CD14-positive monocyte (primary cell): ENCODE data around the gene ARHGEF35. TPM values are rescaled to one million over a fixed set of nuclear protein-coding genes. Genes with fewer than 3 reads are reported as not detected.
"Not testable (repeated sequence)": the region's sequence is repeated elsewhere in the genome, so short reads cannot be mapped to it uniquely, and the experiment has no call there.

Source experiments
- DNase-seq, 3 donors: peaks; one replicate each; pipeline ENCODE4 v3.0.0-alpha.2; 2011 to 2022
- H2AFZ ChIP-seq: 2 replicates; pipeline ENCODE4 v1.6.0; 2012; ENCODE audit warnings: mild to moderate bottlenecking, low read depth, low read length, inconsistent platforms; ENCODE audit not compliant: insufficient read depth, poor library complexity, severe bottlenecking
- H3K27ac ChIP-seq, 2 donors: 1 replicate in 1 of 2; 2 replicates in 1 of 2; pipeline ENCODE4 v1.5.1; 2012 to 2013; ENCODE audit warnings: low read length in 2 of 2, control low read depth in 1 of 2, inconsistent platforms in 1 of 2, low read depth in 1 of 2, mild to moderate bottlenecking in 1 of 2
- H3K27me3 ChIP-seq, 2 donors: one replicate each; pipeline versions ENCODE4 v1.6.0 to v1.6.1; 2011 to 2013; ENCODE audit warnings: low read length in 2 of 2; ENCODE audit not compliant: control insufficient read depth in 2 of 2, insufficient read depth in 2 of 2
- H3K36me3 ChIP-seq, 2 donors: replicated peaks in 1 of 2; 1 replicate in 1 of 2; 2 replicates in 1 of 2; pipeline versions ENCODE4 v1.5.1 to v1.6.1; 2012 to 2013; ENCODE audit warnings: low read length in 2 of 2, control low read depth in 1 of 2, inconsistent platforms in 1 of 2, mild to moderate bottlenecking in 1 of 2; ENCODE audit not compliant: insufficient read depth in 2 of 2, control insufficient read depth in 1 of 2
- H3K4me1 ChIP-seq, 2 donors: 1 replicate in 1 of 2; 2 replicates in 1 of 2; pipeline versions ENCODE4 v1.5.1 to v1.6.1; 2012 to 2013; ENCODE audit warnings: low read length in 2 of 2, control low read depth in 1 of 2, inconsistent platforms in 1 of 2, mild to moderate bottlenecking in 1 of 2, moderate library complexity in 1 of 2; ENCODE audit not compliant: insufficient read depth in 2 of 2, control insufficient read depth in 1 of 2
- H3K4me2 ChIP-seq: replicated peaks from 2 replicates; pipeline ENCODE3; 2012; ENCODE audit warnings: low read length, moderate library complexity, mild to moderate bottlenecking; ENCODE audit not compliant: poor library complexity, severe bottlenecking; ENCODE audit errors: extremely low read depth
- H3K4me3 ChIP-seq, 3 experiments: fragments of 200-600 bp in 1 of 3; sonication (generic) in 1 of 3; replicated peaks in 1 of 3; 1 replicate in 2 of 3; 2 replicates in 1 of 3; pipeline ENCODE4 v1.5.1; 2011 to 2013; ENCODE audit warnings: low read length in 3 of 3, mild to moderate bottlenecking in 3 of 3, control low read depth in 2 of 3, low read depth in 2 of 3, inconsistent platforms in 1 of 3, moderate library complexity in 1 of 3
- H3K79me2 ChIP-seq: 2 replicates; pipeline ENCODE4 v1.6.0; 2012; ENCODE audit warnings: mild to moderate bottlenecking, control low read depth, inconsistent platforms, low read length, moderate library complexity; ENCODE audit not compliant: insufficient read depth
- H3K9ac ChIP-seq: 2 replicates; pipeline ENCODE4 v1.6.0; 2017; ENCODE audit warnings: low read length, mild to moderate bottlenecking; ENCODE audit not compliant: insufficient read depth, poor library complexity, severe bottlenecking
- H3K9me3 ChIP-seq, 2 donors: replicated peaks in 1 of 2; 1 replicate in 1 of 2; 2 replicates in 1 of 2; pipeline versions ENCODE4 v1.5.1 to v1.6.1; 2012 to 2013; ENCODE audit warnings: low read length in 2 of 2, control low read depth in 1 of 2; ENCODE audit not compliant: control insufficient read depth in 1 of 2, insufficient read depth in 1 of 2
- H4K20me1 ChIP-seq: 2 replicates; pipeline ENCODE4 v1.6.0; 2012; ENCODE audit warnings: mild to moderate bottlenecking, low read length, control low read depth, moderate library complexity; ENCODE audit not compliant: insufficient read depth
- H3K27ac Mint-ChIP-seq, 7 donors: one replicate each; pipeline ENCODE4 v1.8.0; 2020; ENCODE audit warnings: mild to moderate bottlenecking in 7 of 7, mixed read lengths in 7 of 7, moderate library complexity in 6 of 7, inconsistent platforms in 2 of 7
- H3K27me3 Mint-ChIP-seq, 3 donors: one replicate each; pipeline ENCODE4 v1.8.0; 2021 to 2022; ENCODE audit warnings: low read depth in 3 of 3, mild to moderate bottlenecking in 3 of 3, mixed read lengths in 3 of 3, moderate library complexity in 3 of 3, inconsistent platforms in 1 of 3
- H3K36me3 Mint-ChIP-seq, 2 donors: one replicate each; pipeline ENCODE4 v1.8.0; 2020; ENCODE audit warnings: mixed read lengths in 2 of 2, inconsistent platforms in 1 of 2, mild to moderate bottlenecking in 1 of 2
- H3K4me1 Mint-ChIP-seq: one replicate; pipeline ENCODE4 v1.8.0; 2020; ENCODE audit warnings: mild to moderate bottlenecking, mixed read lengths
- H3K4me3 Mint-ChIP-seq, 2 donors: one replicate each; pipeline ENCODE4 v1.8.0; 2020; ENCODE audit warnings: mild to moderate bottlenecking in 2 of 2, mixed read lengths in 2 of 2, moderate library complexity in 1 of 2
- H3K9me3 Mint-ChIP-seq, 7 donors: one replicate each; pipeline ENCODE4 v1.8.0; 2020 to 2022; ENCODE audit warnings: mixed read lengths in 7 of 7, mild to moderate bottlenecking in 6 of 7, moderate library complexity in 6 of 7, inconsistent platforms in 2 of 7
- WGBS: methylation state at CpG from one replicate; pipeline ENCODE4 v1.1.5; 2013; ENCODE audit warnings: missing lambda C conversion rate; ENCODE audit not compliant: insufficient coverage; 5-methylcytosine and 5-hydroxymethylcytosine counted together
- intact Hi-C, 2 donors: fragments of 100-400 bp; cut with micrococcal nuclease; formaldehyde crosslinking; loops; one replicate each; pipeline versions ENCODE4 v1.15.0 to v1.15.1; 2023
- polyA plus RNA-seq, 3 donors: library from polyadenylated mRNA; depleted of rRNA in 1 of 3; unstranded in 2 of 3; stranded (reverse) in 1 of 3; fragments of 300-500 nt in 2 of 3; fragments of >200 nt in 1 of 3; fragmentation: Illumina TruSeq in 2 of 3; gene quantifications; 1 replicate in 2 of 3; 2 replicates in 1 of 3; pipeline ENCODE4 v1.2.3, GENCODE V29; 2012 to 2021

ARHGEF35 gene
- polyA plus RNA-seq, 3 donors = 0.05 to 0.64 (median 0.10) TPM

- H3K4me1 ChIP-seq, H3K4me1 Mint-ChIP-seq, H3K4me2 ChIP-seq, H3K27ac Mint-ChIP-seq, H3K36me3 Mint-ChIP-seq, H3K4me3 Mint-ChIP-seq, H3K9me3 ChIP-seq, DNase-seq, H3K36me3 ChIP-seq, H3K27me3 ChIP-seq, H3K9ac ChIP-seq, H2AFZ ChIP-seq, H4K20me1 ChIP-seq, H3K79me2 ChIP-seq, H3K9me3 Mint-ChIP-seq, H3K27me3 Mint-ChIP-seq, H3K27ac ChIP-seq, intact Hi-C loops, H3K4me3 ChIP-seq: not testable (repeated sequence)
- no CpG with 5 or more reads among the region's 3 CpGs for WGBS
Measured at GRCh38 chr7:144203086-144203485, 7.5 kb upstream of the ARHGEF35 start.

DNA sequence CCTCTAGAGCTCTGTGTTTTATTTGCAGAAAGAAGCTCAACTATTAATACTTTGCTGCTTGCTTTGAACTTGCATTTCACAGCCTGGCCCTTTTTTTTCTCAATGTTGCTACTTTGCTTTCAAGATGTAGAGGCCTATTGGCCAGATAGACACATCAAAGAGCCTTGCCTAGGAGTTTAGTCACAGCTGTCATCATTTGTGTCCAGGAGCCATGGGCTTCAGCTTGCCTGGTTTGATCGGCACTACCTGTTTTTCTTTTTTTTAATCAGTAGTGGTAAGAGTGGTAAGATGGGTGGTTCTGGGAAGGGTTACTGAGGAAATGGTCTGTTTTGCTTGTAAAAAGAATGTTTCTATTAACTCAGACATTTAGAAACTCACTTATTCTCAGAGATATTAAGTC is 6.3 kb upstream of the ARHGEF35 start:
- H2AFZ ChIP-seq, DNase-seq, H3K27ac ChIP-seq, H3K9me3 Mint-ChIP-seq, H3K27me3 ChIP-seq, H3K36me3 Mint-ChIP-seq, intact Hi-C loops, H3K9me3 ChIP-seq, H3K4me1 ChIP-seq, H3K4me1 Mint-ChIP-seq, H4K20me1 ChIP-seq, H3K4me3 Mint-ChIP-seq, H3K27ac Mint-ChIP-seq, H3K4me3 ChIP-seq, H3K79me2 ChIP-seq, H3K27me3 Mint-ChIP-seq, H3K4me2 ChIP-seq, H3K36me3 ChIP-seq, H3K9ac ChIP-seq: not testable (repeated sequence)
- WGBS = no CpG with 5 or more reads among the region's 1 CpG

- H3K27ac Mint-ChIP-seq, H3K4me1 Mint-ChIP-seq, H3K27ac ChIP-seq, DNase-seq, H3K36me3 Mint-ChIP-seq, H4K20me1 ChIP-seq, H3K4me2 ChIP-seq, H3K79me2 ChIP-seq, H3K27me3 ChIP-seq, H3K4me1 ChIP-seq, H2AFZ ChIP-seq, H3K27me3 Mint-ChIP-seq, H3K36me3 ChIP-seq, H3K9me3 ChIP-seq, H3K4me3 ChIP-seq, H3K4me3 Mint-ChIP-seq, intact Hi-C loops, H3K9me3 Mint-ChIP-seq, H3K9ac ChIP-seq: not testable (repeated sequence)
- no CpG with 5 or more reads among the region's 4 CpGs for WGBS
Measured at GRCh38 chr7:144198934-144199333, 3.3 kb upstream of the ARHGEF35 start.

DNA sequence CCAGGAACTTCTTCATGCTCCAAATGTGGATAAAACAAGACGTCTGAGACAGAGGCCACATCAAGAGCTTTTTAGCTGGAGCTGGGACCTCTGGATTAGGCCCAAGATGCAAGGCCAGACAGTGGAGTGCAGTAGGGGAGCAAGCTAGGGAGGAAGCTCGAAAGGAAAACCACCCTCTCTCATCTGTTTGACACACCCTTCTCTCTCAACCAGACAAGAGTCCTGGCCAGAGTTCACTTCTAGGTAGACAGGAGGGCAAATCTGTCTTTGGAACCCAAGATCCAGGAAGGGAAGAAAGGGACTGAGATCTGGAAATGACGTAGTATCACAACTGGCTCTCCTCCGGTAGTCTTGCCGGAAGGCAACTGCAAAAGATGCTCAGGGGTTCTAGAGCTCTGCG is 1.2 kb downstream of the ARHGEF35 start:
- intact Hi-C loops, H3K4me1 Mint-ChIP-seq, H3K27me3 ChIP-seq, H3K9me3 Mint-ChIP-seq, H3K4me1 ChIP-seq, H2AFZ ChIP-seq, DNase-seq, H3K79me2 ChIP-seq, H3K4me3 ChIP-seq, H3K27me3 Mint-ChIP-seq, H3K27ac ChIP-seq, H4K20me1 ChIP-seq, H3K4me3 Mint-ChIP-seq, H3K27ac Mint-ChIP-seq, H3K36me3 Mint-ChIP-seq, H3K4me2 ChIP-seq, H3K36me3 ChIP-seq, H3K9ac ChIP-seq, H3K9me3 ChIP-seq: not testable (repeated sequence)
- WGBS = no CpG with 5 or more reads among the region's 6 CpGs
